Measurements from ENCODE around the gene GFRA4.

DNA sequence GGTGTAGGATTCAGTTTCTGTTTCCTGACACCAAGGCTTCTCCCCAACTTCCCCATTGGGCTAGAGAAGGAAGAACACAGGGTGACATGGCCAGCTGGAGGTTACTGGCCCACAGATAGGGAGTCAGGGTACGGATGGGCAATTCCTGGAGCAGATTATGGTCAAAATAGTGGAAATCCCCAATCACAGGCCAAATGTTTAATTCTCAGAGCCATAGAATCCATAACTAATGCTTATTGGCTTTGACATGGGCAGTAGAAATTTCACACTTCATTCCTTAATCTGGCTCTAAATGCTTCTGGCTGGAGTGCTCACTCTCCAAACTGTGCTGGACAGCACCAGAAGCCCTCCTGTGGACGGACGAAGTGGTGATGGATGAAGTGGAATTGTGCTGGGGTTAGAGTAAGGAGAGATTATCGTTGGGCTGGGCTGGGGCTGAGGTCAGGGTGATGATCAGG lies 48.3 kb upstream of the GFRA4 start:
- TF ChIP-seq ZNF837 (tag by site-specific recombination; IDR thresholded peaks at IDR 0.05) (no peak), TCF7L2 (IDR thresholded peaks at IDR 0.05; ENCODE audit: borderline replicate concordance, low read depth, low read length) (no peak), ZNF555 (tag by site-specific recombination; conservative IDR thresholded peaks at IDR 0.05) (no peak), ZNF404 (tag by site-specific recombination; IDR thresholded peaks at IDR 0.05) (no peak), ZNF473 (tag by site-specific recombination; IDR thresholded peaks at IDR 0.05) (no peak)
- TF ChIP-seq, protein P1, sequence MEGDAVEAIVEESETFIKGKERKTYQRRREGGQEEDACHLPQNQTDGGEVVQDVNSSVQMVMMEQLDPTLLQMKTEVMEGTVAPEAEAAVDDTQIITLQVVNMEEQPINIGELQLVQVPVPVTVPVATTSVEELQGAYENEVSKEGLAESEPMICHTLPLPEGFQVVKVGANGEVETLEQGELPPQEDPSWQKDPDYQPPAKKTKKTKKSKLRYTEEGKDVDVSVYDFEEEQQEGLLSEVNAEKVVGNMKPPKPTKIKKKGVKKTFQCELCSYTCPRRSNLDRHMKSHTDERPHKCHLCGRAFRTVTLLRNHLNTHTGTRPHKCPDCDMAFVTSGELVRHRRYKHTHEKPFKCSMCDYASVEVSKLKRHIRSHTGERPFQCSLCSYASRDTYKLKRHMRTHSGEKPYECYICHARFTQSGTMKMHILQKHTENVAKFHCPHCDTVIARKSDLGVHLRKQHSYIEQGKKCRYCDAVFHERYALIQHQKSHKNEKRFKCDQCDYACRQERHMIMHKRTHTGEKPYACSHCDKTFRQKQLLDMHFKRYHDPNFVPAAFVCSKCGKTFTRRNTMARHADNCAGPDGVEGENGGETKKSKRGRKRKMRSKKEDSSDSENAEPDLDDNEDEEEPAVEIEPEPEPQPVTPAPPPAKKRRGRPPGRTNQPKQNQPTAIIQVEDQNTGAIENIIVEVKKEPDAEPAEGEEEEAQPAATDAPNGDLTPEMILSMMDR (tag by site-specific recombination; IDR thresholded peaks at IDR 0.05), result no peak
- TF ChIP-seq, protein P2, sequence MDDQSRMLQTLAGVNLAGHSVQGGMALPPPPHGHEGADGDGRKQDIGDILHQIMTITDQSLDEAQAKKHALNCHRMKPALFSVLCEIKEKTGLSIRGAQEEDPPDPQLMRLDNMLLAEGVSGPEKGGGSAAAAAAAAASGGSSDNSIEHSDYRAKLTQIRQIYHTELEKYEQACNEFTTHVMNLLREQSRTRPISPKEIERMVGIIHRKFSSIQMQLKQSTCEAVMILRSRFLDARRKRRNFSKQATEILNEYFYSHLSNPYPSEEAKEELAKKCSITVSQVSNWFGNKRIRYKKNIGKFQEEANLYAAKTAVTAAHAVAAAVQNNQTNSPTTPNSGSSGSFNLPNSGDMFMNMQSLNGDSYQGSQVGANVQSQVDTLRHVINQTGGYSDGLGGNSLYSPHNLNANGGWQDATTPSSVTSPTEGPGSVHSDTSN (CRISPR knock-in tag; IDR thresholded peaks at IDR 0.05), result no peak
- TF ChIP-seq, protein P3, sequence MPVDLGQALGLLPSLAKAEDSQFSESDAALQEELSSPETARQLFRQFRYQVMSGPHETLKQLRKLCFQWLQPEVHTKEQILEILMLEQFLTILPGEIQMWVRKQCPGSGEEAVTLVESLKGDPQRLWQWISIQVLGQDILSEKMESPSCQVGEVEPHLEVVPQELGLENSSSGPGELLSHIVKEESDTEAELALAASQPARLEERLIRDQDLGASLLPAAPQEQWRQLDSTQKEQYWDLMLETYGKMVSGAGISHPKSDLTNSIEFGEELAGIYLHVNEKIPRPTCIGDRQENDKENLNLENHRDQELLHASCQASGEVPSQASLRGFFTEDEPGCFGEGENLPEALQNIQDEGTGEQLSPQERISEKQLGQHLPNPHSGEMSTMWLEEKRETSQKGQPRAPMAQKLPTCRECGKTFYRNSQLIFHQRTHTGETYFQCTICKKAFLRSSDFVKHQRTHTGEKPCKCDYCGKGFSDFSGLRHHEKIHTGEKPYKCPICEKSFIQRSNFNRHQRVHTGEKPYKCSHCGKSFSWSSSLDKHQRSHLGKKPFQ (tag by site-specific recombination; IDR thresholded peaks at IDR 0.05), result no peak
